Esophagus squamous epithelium (tissue), 5 donors: Measurements from ENCODE around the gene SLC8A2. TPM values are rescaled to one million over a fixed set of nuclear protein-coding genes. Genes with fewer than 3 reads are reported as not detected.

Experiments
- DNase-seq: peaks from one replicate; lab custom pipeline; 2025; lab: John Stamatoyannopoulos, UW
- H3K27ac ChIP-seq, 4 donors: fragments of 200-600 bp; sonication (generic); one replicate each; pipeline ENCODE4 v1.5.1; 2016 to 2019; ENCODE audit warnings: mild to moderate bottlenecking in 1 of 4
- H3K27me3 ChIP-seq, 4 donors: fragments of 200-600 bp; sonication (generic); 1 replicate in 3 of 4; 2 replicates in 1 of 4; pipeline versions ENCODE4 v1.5.1 to v1.6.0; 2017 to 2021; ENCODE audit warnings: antibody characterized with exemption in 1 of 4
- H3K36me3 ChIP-seq, 3 donors: fragments of 200-600 bp; sonication (generic); one replicate each; pipeline ENCODE4 v1.5.1; 2016 to 2019
- H3K4me1 ChIP-seq, 3 donors: fragments of 200-600 bp; sonication (generic); one replicate each; pipeline ENCODE4 v1.5.1; 2017 to 2019
- H3K4me3 ChIP-seq, 4 donors: fragments of 200-600 bp; sonication (generic); 1 replicate in 3 of 4; 2 replicates in 1 of 4; pipeline ENCODE4 v1.5.1; 2016 to 2019; ENCODE audit warnings: mild to moderate bottlenecking in 2 of 4, moderate library complexity in 1 of 4
- H3K9me3 ChIP-seq, 3 donors: fragments of 200-600 bp; sonication (generic); one replicate each; pipeline ENCODE4 v1.5.1; 2016 to 2019
- CTCF ChIP-seq, 6 experiments: fragments of 450-650 bp in 4 of 6; fragments of 200-600 bp in 2 of 6; sonication (generic) in 2 of 6; IDR thresholded peaks; one replicate each; pipeline ENCODE4 v1.5.1; 2016 to 2019; ENCODE audit warnings: antibody characterized with exemption in 6 of 6, mild to moderate bottlenecking in 4 of 6, moderate library complexity in 4 of 6
- POLR2A ChIP-seq, 4 donors: fragments of 450-650 bp; IDR thresholded peaks; one replicate each; pipeline ENCODE4 v1.6.1; 2017; ENCODE audit warnings: antibody characterized with exemption in 4 of 4, mild to moderate bottlenecking in 4 of 4, moderate library complexity in 3 of 4
- WGBS, 2 donors: methylation state at CpG; one replicate each; pipeline ENCODE4 v1.1.5; 2018; 5-methylcytosine and 5-hydroxymethylcytosine counted together
- intact Hi-C: fragments of 100-400 bp; cut with DNase I; formaldehyde crosslinking; loops from one replicate; pipeline ENCODE4 v1.15.0; 2022
- total RNA-seq, 4 donors: library from RNA; depleted of rRNA; stranded (reverse); fragments of >200 nt; gene quantifications; one replicate each; pipeline ENCODE4 v1.1.0, GENCODE V29; 2016
- donor health status: DM: yes; HTN: yes; CAD: no.

SLC8A2 gene
- 1 to 10 TPM in 2 of 4 donors, under 1 TPM in 1, not detected in 1; 0.08 to 5.0 (median 3.6) TPM for total RNA-seq

GRCh38 chr19:47471733-47472457, at the start of gene SLC8A2:
SLC8A2 (minus strand) TSS chr19:47471893; CDS start chr19:47466403, 5,490 bp downstream.
- no peaks in the 10 kb centered on the region for H3K9me3 ChIP-seq
- intact Hi-C loops = no loop called here
- TF ChIP-seq CTCF (IDR thresholded peaks at IDR 0.05) (no peak), POLR2A (IDR thresholded peaks at IDR 0.05) (no peak)
- no peaks in the 10 kb centered on the region for H3K36me3 ChIP-seq
- H3K27me3 ChIP-seq = peaks cover 5 to 69% (median 8%) of the 10 kb centered on the region in 4 donors
- peak within 1 kb of the TSS in 2 of 4 donors; percentile 44 to 53 for H3K27ac ChIP-seq
- peak within 1 kb of the TSS in 3 of 4 donors; percentile 35 to 49 (median 36) for H3K4me3 ChIP-seq
- 10 to 12% methylated on average over 4 of the region's 29 CpGs for WGBS, 2 donors
- no peak for DNase-seq
- peaks cover 5 to 32% (median 9%) of the 10 kb centered on the region in 3 donors for H3K4me1 ChIP-seq

- Histone ChIP-seq H3K27ac (no peak overlapping the region), H3K9me3 (no peaks in the 10 kb centered on the region), H3K4me1 (peaks cover 0 to 25% (median 4%) of the 10 kb centered on the region in 3 donors), H3K4me3 (no peak overlapping the region), H3K36me3 (no peaks in the 10 kb centered on the region), H3K27me3 (peaks cover 0 to 13% (median 0%) of the 10 kb centered on the region in 4 donors)
- no peak for DNase-seq
- 81% methylated on average over 3 of the region's 6 CpGs; no CpG with 5 or more reads in 1 of the 2 donors for WGBS, 2 donors
- TF ChIP-seq CTCF (IDR thresholded peaks at IDR 0.05) = no peak
- no peak for TF ChIP-seq POLR2A (IDR thresholded peaks at IDR 0.05)
- intact Hi-C loops = no loop called here
These were observed 49.1 kb upstream of the SLC8A2 start for GRCh38 chr19:47520839-47521238.

- intact Hi-C loops = no loop called here
- WGBS, 2 donors = 70 to 78% methylated on average over 8 to 10 of the region's 10 CpGs
These were observed 48.7 kb upstream of the SLC8A2 start for GRCh38 chr19:47520343-47520806.

GRCh38 chr19:47518854-47519253, 47.2 kb upstream of the SLC8A2 start:
- intact Hi-C loops = loop anchor here (5.0 kb wide), 1 partner anchor 82 kb away; no protein-coding TSS in a partner anchor
- no peaks in the 10 kb centered on the region for H3K9me3 ChIP-seq
- 89 to 91% methylated on average over 9 of the region's 9 CpGs for WGBS, 2 donors
- no peak for DNase-seq
- H3K4me1 ChIP-seq = peaks cover 0 to 31% (median 7%) of the 10 kb centered on the region in 3 donors
- TF ChIP-seq POLR2A (IDR thresholded peaks at IDR 0.05) = no peak
- no peak for TF ChIP-seq CTCF (IDR thresholded peaks at IDR 0.05)
- H3K36me3 ChIP-seq = no peaks in the 10 kb centered on the region
- peaks cover 0 to 13% (median 0%) of the 10 kb centered on the region in 4 donors for H3K27me3 ChIP-seq
- no peak overlapping the region for H3K27ac ChIP-seq
- no peak overlapping the region for H3K4me3 ChIP-seq

More at GRCh38 chr19:47520343-47520806, 48.7 kb upstream of the SLC8A2 start:
- DNase-seq = no peak
- no peaks in the 10 kb centered on the region for H3K9me3 ChIP-seq
- no peak overlapping the region for H3K27ac ChIP-seq
- peaks cover 0 to 13% (median 0%) of the 10 kb centered on the region in 4 donors for H3K27me3 ChIP-seq
- H3K36me3 ChIP-seq = no peaks in the 10 kb centered on the region
- no peak for TF ChIP-seq POLR2A (IDR thresholded peaks at IDR 0.05)
- TF ChIP-seq CTCF (IDR thresholded peaks at IDR 0.05) = no peak
- peaks cover 0 to 28% (median 7%) of the 10 kb centered on the region in 3 donors for H3K4me1 ChIP-seq
- no peak overlapping the region for H3K4me3 ChIP-seq

- Histone ChIP-seq H3K4me1 (peaks cover 5 to 31% (median 10%) of the 10 kb centered on the region in 3 donors), H3K9me3 (no peaks in the 10 kb centered on the region), H3K36me3 (no peaks in the 10 kb centered on the region), H3K4me3 (no peak overlapping the region), H3K27me3 (peaks cover 0 to 13% (median 0%) of the 10 kb centered on the region in 4 donors), H3K27ac (no peak overlapping the region)
- DNase-seq = no peak
- 43 to 44% methylated on average over 4 of the region's 4 CpGs for WGBS, 2 donors
- intact Hi-C loops = loop anchor here (5.0 kb wide), 1 partner anchor 81 kb away; no protein-coding TSS in a partner anchor
- no peak for TF ChIP-seq CTCF (IDR thresholded peaks at IDR 0.05)
- no peak for TF ChIP-seq POLR2A (IDR thresholded peaks at IDR 0.05)
These were observed 46.4 kb upstream of the SLC8A2 start for GRCh38 chr19:47518139-47518538.
